Nephron (organoid): ENCODE results near the gene SIL1.

Experiments used
- H3K27ac Mint-ChIP-seq, 3 experiments: 2 replicates each; pipeline ENCODE4 v1.8.0; 2020; ENCODE audit warnings: mixed read lengths in 3 of 3, mild to moderate bottlenecking in 2 of 3, moderate library complexity in 1 of 3
- H3K27me3 Mint-ChIP-seq: 2 replicates; pipeline ENCODE4 v1.8.0; 2021; ENCODE audit warnings: low read depth, mild to moderate bottlenecking, moderate library complexity, mixed read lengths
- H3K36me3 Mint-ChIP-seq: 2 replicates; pipeline ENCODE4 v1.8.0; 2020; ENCODE audit warnings: low read depth, mixed read lengths
- H3K4me1 Mint-ChIP-seq: 2 replicates; pipeline ENCODE4 v1.8.0; 2020; ENCODE audit warnings: mixed read lengths
- H3K4me3 Mint-ChIP-seq, 3 experiments: 2 replicates each; pipeline ENCODE4 v1.8.0; 2020; ENCODE audit warnings: mild to moderate bottlenecking in 3 of 3, mixed read lengths in 3 of 3, moderate library complexity in 2 of 3
- H3K9me3 Mint-ChIP-seq: 2 replicates; pipeline ENCODE4 v1.8.0; 2020; ENCODE audit warnings: mixed read lengths
- TF ChIP-seq, protein P1 (sequence below), 3 experiments: fragments of 200-600 bp; sonication (generic); IDR thresholded peaks; one replicate each; pipeline ENCODE4 v1.5.0; 2021; ENCODE audit warnings: antibody characterized with exemption in 3 of 3; ENCODE audit not compliant: unreplicated experiment in 3 of 3

The SIL1 gene

DNA sequence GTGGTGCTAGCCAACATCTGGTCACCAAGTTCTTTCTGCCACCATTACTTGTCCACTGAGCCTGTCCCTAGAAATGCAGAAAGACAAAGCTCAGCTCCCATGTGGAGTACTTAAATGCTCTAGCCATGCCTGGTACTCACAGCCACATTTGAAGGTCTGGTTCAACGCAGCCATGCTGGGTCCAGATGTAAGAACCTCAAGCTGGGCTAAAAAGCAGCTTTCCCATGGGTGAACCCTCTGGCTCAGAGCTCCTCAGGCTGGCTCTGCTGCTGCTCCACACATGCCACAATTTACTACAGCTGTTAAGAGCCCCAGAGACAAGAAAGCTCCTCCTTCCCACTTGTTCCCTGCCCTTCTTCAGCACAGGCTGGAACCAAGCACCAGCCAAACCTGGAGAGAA is 225.9 kb downstream of the SIL1 start:
- peak overlapping the region in 1 of 3 experiments; percentile 5 for H3K4me3 Mint-ChIP-seq
- no peaks in the 10 kb centered on the region for H3K9me3 Mint-ChIP-seq
- H3K4me1 Mint-ChIP-seq: peaks cover 81% of the 10 kb centered on the region
- no peaks in the 10 kb centered on the region for H3K27me3 Mint-ChIP-seq
- TF ChIP-seq, protein P1, sequence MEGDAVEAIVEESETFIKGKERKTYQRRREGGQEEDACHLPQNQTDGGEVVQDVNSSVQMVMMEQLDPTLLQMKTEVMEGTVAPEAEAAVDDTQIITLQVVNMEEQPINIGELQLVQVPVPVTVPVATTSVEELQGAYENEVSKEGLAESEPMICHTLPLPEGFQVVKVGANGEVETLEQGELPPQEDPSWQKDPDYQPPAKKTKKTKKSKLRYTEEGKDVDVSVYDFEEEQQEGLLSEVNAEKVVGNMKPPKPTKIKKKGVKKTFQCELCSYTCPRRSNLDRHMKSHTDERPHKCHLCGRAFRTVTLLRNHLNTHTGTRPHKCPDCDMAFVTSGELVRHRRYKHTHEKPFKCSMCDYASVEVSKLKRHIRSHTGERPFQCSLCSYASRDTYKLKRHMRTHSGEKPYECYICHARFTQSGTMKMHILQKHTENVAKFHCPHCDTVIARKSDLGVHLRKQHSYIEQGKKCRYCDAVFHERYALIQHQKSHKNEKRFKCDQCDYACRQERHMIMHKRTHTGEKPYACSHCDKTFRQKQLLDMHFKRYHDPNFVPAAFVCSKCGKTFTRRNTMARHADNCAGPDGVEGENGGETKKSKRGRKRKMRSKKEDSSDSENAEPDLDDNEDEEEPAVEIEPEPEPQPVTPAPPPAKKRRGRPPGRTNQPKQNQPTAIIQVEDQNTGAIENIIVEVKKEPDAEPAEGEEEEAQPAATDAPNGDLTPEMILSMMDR (IDR thresholded peaks at IDR 0.05; ENCODE audit: unreplicated experiment in 3 of 3): no peak
- peak overlapping the region; percentile 28 to 77 (median 45) for H3K27ac Mint-ChIP-seq
- no peaks in the 10 kb centered on the region for H3K36me3 Mint-ChIP-seq

DNA sequence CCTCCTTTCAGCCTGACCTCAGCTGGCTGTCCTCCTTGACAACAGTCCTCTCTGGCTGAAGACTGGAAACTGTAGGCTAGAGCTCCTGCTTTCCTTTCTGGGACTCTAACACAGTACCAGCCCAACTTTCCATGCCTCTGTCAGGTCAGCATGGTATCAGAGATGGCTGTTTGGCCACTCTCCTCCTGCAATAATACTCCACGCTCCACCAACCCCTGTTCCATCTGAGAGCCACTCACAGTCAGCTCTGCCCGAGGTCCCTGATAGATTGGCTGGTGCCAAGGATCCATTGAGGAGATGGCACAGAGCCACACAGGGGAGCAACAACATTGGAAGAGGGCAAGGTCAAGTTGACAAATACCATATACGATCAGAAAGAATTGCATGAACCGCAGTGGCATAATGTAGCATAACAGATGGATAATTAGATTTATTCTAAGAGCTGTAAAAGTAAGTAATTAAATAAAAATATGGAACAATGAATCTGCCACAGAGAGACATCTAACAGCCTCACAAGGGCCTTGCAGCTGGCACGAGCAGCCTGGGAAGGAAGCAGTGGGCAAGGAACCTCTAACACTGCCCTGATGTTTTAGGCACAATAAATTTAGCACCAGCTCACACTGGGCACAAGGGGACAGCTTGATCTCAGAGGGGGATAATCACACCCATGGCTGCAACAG is 228.7 kb downstream of the SIL1 start:
- Mint-ChIP-seq H3K9me3 (no peaks in the 10 kb centered on the region), H3K4me1 (peaks cover 73% of the 10 kb centered on the region), H3K27me3 (no peaks in the 10 kb centered on the region), H3K27ac (peak overlapping the region; percentile 41 to 73 (median 43)), H3K36me3 (no peaks in the 10 kb centered on the region), H3K4me3 (no peak overlapping the region)
- TF ChIP-seq, protein P1 (IDR thresholded peaks at IDR 0.05; ENCODE audit: unreplicated experiment in 3 of 3): no peak

DNA sequence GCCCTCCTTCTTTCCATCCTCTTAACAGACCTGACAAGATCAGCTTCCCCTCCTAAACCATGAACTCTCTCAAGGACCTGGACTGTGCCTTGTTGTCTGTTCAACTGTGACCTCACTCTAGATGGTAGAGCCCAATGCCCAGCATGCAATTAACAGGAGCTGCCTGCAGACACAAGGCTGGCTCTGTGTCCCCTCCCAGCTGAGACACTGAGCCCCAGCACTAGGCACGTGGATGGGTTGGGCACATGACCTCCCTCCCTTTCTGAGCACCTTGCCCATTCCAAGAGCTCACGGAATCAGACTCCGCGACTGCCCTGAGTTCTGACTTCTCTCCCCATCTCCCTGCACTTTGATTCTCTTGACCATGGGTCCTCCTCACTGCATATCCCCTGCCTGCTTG is 229.6 kb downstream of the SIL1 start:
- H3K4me1 Mint-ChIP-seq: peaks cover 73% of the 10 kb centered on the region
- TF ChIP-seq, protein P1 (IDR thresholded peaks at IDR 0.05; ENCODE audit: unreplicated experiment in 3 of 3): no peak
- H3K4me3 Mint-ChIP-seq: no peak overlapping the region
- H3K36me3 Mint-ChIP-seq: no peaks in the 10 kb centered on the region
- H3K27ac Mint-ChIP-seq: peak overlapping the region; percentile 30 to 48 (median 43)
- no peaks in the 10 kb centered on the region for H3K27me3 Mint-ChIP-seq
- H3K9me3 Mint-ChIP-seq: no peaks in the 10 kb centered on the region

DNA sequence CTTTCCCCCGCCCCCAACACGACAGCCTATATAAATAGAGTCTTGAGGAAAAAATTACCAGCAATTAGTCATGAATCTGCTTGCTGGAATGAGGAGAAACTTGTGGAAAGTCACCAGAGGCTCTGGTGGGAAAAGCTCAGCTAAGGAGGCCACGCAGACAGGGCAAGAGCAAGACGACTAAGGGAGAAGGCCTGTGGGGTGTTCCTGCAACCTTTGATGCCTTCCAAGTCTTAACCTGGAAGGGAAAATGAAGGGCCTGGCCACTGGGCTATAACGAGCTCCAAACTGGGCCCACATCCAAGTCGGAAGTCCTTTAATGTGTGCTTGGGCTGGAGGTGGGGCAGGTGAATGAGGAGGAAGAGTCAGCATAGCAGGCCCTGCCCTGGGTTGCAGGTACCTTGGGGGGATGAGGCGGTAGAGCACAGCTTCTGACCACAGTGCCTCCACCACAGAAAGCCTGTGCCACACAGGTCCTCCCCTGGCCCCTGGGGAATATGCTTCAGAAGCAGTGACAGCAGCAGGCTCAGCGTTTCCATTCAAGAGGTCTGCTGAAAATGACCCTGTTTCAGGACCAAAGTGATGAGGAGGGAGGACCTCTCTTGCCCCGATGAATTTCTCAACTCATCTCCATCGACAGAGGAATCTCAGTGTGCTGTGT is 230.2 kb downstream of the SIL1 start:
- TF ChIP-seq, protein P1 (IDR thresholded peaks at IDR 0.05; ENCODE audit: unreplicated experiment in 3 of 3): no peak
- Mint-ChIP-seq H3K27me3 (no peaks in the 10 kb centered on the region), H3K27ac (peak overlapping the region; percentile 30 to 69 (median 63))

DNA sequence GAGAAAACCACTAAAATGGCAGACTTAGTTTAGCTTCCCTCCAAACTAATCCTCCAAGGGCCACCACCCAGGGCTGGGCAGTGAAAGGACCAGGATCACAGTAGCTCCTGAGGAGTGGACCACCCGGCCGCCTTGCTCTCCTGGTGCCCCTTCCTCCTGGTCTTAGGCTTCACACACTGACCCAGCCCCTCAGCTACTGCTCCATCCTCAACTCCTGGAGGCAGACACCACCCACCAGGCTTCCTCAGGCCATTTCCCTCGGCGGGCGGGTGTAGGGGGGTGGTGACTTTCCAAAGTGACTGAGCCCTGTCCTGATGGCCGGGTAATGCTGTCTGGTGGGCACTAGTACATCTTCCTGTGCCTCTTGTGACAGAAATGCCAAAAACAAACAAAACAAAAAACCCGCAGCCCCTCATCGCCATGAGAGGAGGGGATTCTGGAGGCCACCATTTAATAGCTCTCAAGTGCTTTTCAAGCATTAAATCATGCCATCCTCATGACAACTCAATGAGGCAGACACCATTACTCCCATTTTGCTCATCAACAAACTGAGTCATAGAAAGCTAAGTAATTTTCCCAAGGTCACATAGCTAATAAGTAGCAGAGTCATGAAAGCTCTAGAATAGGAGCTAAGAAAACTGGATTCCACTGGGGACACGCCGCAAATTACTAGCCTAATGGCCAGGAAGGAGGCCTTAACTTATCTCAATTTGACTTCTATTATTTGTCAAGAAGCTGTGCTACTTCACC is 231.8 kb downstream of the SIL1 start:
- peak overlapping the region; percentile 20 to 94 (median 93) for H3K27ac Mint-ChIP-seq
- peaks cover 77% of the 10 kb centered on the region for H3K4me1 Mint-ChIP-seq
- no peaks in the 10 kb centered on the region for H3K36me3 Mint-ChIP-seq
- TF ChIP-seq, protein P1 (IDR thresholded peaks at IDR 0.05; ENCODE audit: unreplicated experiment in 3 of 3): no peak
- H3K9me3 Mint-ChIP-seq: no peaks in the 10 kb centered on the region
- H3K4me3 Mint-ChIP-seq: no peak overlapping the region
- no peaks in the 10 kb centered on the region for H3K27me3 Mint-ChIP-seq

More for the DNA sequence above, 230.2 kb downstream of the SIL1 start:
- Mint-ChIP-seq H3K4me1 (peaks cover 78% of the 10 kb centered on the region), H3K4me3 (no peak overlapping the region), H3K36me3 (no peaks in the 10 kb centered on the region), H3K9me3 (no peaks in the 10 kb centered on the region)
